K562 (cell line): ENCODE measurements around the gene CACNA1S.

Experiments
- GATAD2B ChIP-seq: fragments of 450-650 bp; IDR thresholded peaks from 2 replicates; pipeline ENCODE4 v1.6.1; 2017; ENCODE audit warnings: mild to moderate bottlenecking, borderline replicate concordance
- HDAC2 ChIP-seq: fragments of 450-650 bp; IDR thresholded peaks from 2 replicates; pipeline ENCODE4 v1.6.1; 2016; ENCODE audit warnings: mild to moderate bottlenecking
- NCOA1 ChIP-seq: fragments of 450-650 bp; IDR thresholded peaks from 2 replicates; pipeline ENCODE4 v1.6.1; 2016; ENCODE audit warnings: low read depth
- NFIC ChIP-seq: fragments of 450-650 bp; IDR thresholded peaks from 2 replicates; pipeline ENCODE4 v1.6.1; 2017; ENCODE audit warnings: mild to moderate bottlenecking, inconsistent platforms
- ZNF174 ChIP-seq: fragments of 250-450 bp; sonication (Bioruptor Pico); IDR thresholded peaks from 2 replicates; pipeline ENCODE4 v1.4.0; 2020; ENCODE audit warnings: mild to moderate bottlenecking
- ZNF444 ChIP-seq: fragments of 250-450 bp; sonication (Bioruptor Pico); IDR thresholded peaks from 2 replicates; pipeline ENCODE4 v1.4.0; 2020; ENCODE audit warnings: mild to moderate bottlenecking, moderate library complexity
- TF ChIP-seq, protein P1 (sequence below): sonication (generic); formaldehyde crosslinking; IDR thresholded peaks from 2 replicates; pipeline ENCODE4 v1.8.1; 2023; ENCODE audit warnings: mild to moderate bottlenecking, missing genetic modification reagents
- TF ChIP-seq, protein P2 (sequence below): IDR thresholded peaks from 2 replicates; pipeline ENCODE4 v1.6.1; 2012; ENCODE audit warnings: low read depth, low read length, improper control_type of control experiment, borderline replicate concordance

DNA sequence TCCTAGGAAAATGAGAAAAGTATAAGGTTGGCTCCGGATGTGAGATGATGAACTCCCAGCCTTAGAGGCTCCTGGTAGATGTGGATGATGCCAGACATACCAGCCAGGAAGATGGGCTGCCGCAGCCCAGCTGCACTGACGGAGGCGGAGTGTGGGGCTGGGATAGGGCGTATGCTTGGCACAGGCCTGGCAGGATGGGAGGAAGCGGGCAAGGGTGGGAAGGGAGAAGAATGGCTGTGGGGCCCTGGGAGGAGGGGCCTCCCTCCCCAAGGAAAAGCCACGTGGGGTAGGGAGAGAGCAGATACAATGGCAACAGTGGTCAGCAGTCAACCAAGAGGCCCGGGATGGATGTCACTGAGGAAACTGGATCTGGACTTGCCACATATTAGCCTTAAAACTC, 47.4 kb downstream of the CACNA1S start:
- TF ChIP-seq, protein P1, sequence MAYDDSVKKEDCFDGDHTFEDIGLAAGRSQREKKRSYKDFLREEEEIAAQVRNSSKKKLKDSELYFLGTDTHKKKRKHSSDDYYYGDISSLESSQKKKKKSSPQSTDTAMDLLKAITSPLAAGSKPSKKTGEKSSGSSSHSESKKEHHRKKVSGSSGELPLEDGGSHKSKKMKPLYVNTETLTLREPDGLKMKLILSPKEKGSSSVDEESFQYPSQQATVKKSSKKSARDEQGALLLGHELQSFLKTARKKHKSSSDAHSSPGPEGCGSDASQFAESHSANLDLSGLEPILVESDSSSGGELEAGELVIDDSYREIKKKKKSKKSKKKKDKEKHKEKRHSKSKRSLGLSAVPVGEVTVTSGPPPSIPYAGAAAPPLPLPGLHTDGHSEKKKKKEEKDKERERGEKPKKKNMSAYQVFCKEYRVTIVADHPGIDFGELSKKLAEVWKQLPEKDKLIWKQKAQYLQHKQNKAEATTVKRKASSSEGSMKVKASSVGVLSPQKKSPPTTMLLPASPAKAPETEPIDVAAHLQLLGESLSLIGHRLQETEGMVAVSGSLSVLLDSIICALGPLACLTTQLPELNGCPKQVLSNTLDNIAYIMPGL, result no peak
- TF ChIP-seq HDAC2, result no peak
- TF ChIP-seq, protein P2, sequence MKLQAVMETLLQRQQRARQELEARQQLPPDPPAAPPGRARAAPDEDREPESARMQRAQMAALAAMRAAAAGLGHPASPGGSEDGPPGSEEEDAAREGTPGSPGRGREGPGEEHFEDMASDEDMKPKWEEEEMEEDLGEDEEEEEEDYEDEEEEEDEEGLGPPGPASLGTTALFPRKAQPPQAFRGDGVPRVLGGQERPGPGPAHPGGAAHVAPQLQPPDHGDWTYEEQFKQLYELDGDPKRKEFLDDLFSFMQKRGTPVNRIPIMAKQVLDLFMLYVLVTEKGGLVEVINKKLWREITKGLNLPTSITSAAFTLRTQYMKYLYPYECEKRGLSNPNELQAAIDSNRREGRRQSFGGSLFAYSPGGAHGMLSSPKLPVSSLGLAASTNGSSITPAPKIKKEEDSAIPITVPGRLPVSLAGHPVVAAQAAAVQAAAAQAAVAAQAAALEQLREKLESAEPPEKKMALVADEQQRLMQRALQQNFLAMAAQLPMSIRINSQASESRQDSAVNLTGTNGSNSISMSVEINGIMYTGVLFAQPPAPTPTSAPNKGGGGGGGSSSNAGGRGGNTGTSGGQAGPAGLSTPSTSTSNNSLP, result no peak
- no peak for TF ChIP-seq ZNF444 (CRISPR knock-in tag)
- no peak for TF ChIP-seq NCOA1
- no peak for TF ChIP-seq ZNF174 (CRISPR knock-in tag)
- no peak for TF ChIP-seq NFIC
- TF ChIP-seq GATAD2B, result no peak
